ENCODE results near the gene TARBP2.

Gene TARBP2

DNA sequence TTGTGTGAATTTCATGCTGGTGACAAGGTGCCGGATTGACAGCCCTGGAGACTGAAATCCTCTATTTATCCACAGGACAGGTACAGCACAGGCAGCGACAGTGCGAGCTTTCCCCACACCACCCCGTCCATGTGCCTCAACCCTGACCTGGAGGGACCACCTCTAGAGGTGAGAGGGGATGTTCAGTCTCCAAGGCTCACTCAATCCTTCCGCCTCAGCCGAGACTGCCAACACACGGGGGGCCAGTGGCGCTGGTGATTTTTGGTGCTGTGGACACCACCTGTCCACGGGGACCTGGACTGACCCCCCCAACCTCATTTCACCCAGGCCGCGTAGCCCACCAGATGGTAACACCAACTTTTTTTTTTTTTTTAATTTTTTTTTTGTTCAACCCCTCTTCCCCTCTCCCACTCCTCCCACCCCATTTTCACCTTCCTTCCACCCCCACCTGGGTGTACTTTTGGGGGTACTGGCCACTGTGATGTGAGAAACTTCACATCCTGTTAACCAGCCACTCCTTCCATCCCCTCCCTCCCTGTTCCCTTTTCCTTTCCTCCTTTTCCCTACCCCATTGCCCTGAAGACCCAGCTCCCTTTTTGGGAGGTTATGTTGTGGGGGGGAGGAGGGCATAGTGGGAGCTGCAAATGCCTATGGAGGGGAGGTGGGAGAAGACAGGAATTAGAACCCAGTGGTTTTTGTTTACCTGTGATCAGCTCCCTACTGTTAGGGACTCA, 36.2 kb upstream of the TARBP2 start:
- in situ Hi-C loops (cut with HindIII; ENCODE audit: low sequenced_read_pairs), result no loop called here
- TF ChIP-seq, protein P1, sequence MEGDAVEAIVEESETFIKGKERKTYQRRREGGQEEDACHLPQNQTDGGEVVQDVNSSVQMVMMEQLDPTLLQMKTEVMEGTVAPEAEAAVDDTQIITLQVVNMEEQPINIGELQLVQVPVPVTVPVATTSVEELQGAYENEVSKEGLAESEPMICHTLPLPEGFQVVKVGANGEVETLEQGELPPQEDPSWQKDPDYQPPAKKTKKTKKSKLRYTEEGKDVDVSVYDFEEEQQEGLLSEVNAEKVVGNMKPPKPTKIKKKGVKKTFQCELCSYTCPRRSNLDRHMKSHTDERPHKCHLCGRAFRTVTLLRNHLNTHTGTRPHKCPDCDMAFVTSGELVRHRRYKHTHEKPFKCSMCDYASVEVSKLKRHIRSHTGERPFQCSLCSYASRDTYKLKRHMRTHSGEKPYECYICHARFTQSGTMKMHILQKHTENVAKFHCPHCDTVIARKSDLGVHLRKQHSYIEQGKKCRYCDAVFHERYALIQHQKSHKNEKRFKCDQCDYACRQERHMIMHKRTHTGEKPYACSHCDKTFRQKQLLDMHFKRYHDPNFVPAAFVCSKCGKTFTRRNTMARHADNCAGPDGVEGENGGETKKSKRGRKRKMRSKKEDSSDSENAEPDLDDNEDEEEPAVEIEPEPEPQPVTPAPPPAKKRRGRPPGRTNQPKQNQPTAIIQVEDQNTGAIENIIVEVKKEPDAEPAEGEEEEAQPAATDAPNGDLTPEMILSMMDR (IDR thresholded peaks at IDR 0.05; ENCODE audit: low read depth, low read length), result no peak

DNA sequence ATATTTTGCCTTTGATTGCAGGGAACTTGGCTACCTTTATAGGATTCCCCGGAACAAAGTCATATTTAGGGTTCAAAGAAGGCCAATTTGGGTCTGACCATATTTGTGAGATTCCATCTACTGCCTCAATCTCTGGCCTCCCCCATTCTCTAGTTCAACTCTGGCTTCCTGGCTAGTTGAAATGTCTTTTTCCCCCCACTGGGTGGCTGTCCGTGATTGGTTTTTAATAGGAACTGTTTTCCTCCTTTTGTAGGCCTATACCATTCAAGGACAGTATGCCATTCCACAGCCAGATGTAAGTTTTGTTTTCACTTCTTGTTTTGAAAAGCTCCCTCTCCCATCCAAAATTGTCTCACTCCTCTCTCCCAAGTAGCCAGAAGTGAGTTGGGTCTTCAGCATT, 35.4 kb upstream of the TARBP2 start:
- TF ChIP-seq, protein P1 (IDR thresholded peaks at IDR 0.05; ENCODE audit: low read depth, low read length), result no peak
- no peak for DNase-seq (ENCODE audit: low read depth, low spot score)
- in situ Hi-C loops (cut with HindIII; ENCODE audit: low sequenced_read_pairs), result no loop called here
- H3K4me3 ChIP-seq (ENCODE audit: low read depth, low read length), result no peak overlapping the region

More for the DNA sequence above, 36.2 kb upstream of the TARBP2 start:
- no peak for DNase-seq (ENCODE audit: low read depth, low spot score)
- no peak overlapping the region for H3K4me3 ChIP-seq (ENCODE audit: low read depth, low read length)

DNA sequence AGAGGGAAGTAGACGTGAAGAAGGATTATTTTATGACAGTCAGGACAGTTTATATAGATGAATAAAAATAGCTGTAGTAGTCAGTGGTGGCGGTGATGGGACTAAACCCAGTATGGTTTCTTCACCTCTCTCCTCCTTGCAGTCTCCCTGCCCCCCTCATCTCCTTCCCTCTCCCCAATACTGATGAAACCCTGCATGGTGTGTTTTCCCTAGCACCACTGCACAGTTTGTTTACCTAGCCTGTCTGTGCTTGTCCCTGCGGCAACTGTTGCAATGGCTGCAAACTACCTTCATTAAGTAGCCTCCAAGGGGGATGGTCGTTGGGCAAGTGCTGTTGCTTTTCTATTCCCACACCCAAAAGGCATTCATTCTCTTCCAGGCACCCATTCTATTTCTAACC, 34.4 kb upstream of the TARBP2 start:
- in situ Hi-C loops (cut with HindIII; ENCODE audit: low sequenced_read_pairs), result no loop called here
- TF ChIP-seq, protein P1 (IDR thresholded peaks at IDR 0.05; ENCODE audit: low read depth, low read length), result no peak

DNA sequence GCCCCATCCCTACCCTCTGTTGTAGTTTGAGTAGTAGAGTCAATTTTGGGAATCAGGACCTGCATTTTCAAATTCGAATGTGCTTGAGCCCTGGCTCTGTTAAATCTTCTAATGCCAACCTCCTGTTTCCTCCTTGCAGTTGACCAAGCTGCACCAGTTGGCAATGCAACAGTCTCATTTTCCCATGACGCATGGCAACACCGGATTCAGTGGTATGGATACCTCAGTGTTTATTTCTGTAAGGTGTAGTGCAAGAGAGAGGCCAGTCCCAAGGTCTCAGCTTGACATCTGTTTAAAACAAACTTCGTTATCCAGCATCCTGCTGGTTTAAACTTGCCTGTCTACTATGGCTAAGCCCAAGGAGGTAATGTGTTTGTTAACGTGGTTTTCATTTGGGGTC, 34.0 kb upstream of the TARBP2 start:
- no peak for DNase-seq (ENCODE audit: low read depth, low spot score)
- no peak overlapping the region for H3K4me3 ChIP-seq (ENCODE audit: low read depth, low read length)
- in situ Hi-C loops (cut with HindIII; ENCODE audit: low sequenced_read_pairs), result no loop called here
- TF ChIP-seq, protein P1 (IDR thresholded peaks at IDR 0.05; ENCODE audit: low read depth, low read length), result no peak

More for the DNA sequence above, 34.4 kb upstream of the TARBP2 start:
- H3K4me3 ChIP-seq (ENCODE audit: low read depth, low read length), result no peak overlapping the region
- no peak for DNase-seq (ENCODE audit: low read depth, low spot score)

DNA sequence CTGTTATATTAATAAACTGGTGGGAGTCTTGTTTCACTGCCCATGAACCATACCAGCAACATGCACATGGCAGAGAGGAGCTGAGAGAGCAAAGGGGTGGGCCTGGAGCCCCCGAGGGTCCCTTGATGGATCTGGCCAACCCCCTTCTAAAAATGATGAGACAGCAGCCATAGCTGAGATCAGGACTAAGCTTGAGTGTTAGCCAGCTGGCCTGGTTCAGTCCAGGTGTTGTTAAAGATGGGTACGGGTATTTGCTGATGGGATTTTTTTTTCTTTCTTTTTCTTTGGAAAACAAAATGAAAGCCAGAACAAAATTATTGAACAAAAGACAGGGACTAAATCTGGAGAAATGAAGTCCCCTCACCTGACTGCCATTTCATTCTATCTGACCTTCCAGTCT, 33.2 kb upstream of the TARBP2 start:
- DNase-seq (ENCODE audit: low read depth, low spot score), result no peak
- TF ChIP-seq, protein P1 (IDR thresholded peaks at IDR 0.05; ENCODE audit: low read depth, low read length), result no peak
- in situ Hi-C loops (cut with HindIII; ENCODE audit: low sequenced_read_pairs), result no loop called here
- no peak overlapping the region for H3K4me3 ChIP-seq (ENCODE audit: low read depth, low read length)

DNA sequence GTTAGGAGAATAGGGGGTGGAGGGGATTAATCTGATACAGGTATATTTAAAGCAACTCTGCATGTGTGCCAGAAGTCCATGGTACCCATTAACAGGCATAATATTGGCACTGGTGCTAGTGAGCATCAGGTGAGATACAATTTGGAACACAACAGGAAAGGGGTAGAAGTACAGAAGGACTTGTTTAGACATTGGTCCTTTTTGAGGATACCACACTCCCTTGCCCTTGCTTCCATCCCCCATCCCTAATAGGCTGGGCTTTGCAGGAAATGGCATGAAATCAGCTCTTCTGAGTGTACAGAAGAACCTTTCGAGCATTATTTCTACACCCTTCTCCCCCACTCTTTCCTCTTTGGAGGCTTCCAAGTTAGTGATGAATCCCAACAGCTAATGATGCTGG, 32.8 kb upstream of the TARBP2 start:
- H3K4me3 ChIP-seq (ENCODE audit: low read depth, low read length), result no peak overlapping the region
- TF ChIP-seq, protein P1 (IDR thresholded peaks at IDR 0.05; ENCODE audit: low read depth, low read length), result no peak
- in situ Hi-C loops (cut with HindIII; ENCODE audit: low sequenced_read_pairs), result no loop called here
- DNase-seq (ENCODE audit: low read depth, low spot score), result no peak
